GM18520 (cell line): ENCODE results near the gene ADGRA3.

ENCODE experiments used
- ATAC-seq: cut with Tn5 transposase; IDR thresholded peaks from one replicate; pipeline ENCODE4 v1.9.1; 2021; ENCODE audit not compliant: unreplicated experiment

Gene ADGRA3, protein sequence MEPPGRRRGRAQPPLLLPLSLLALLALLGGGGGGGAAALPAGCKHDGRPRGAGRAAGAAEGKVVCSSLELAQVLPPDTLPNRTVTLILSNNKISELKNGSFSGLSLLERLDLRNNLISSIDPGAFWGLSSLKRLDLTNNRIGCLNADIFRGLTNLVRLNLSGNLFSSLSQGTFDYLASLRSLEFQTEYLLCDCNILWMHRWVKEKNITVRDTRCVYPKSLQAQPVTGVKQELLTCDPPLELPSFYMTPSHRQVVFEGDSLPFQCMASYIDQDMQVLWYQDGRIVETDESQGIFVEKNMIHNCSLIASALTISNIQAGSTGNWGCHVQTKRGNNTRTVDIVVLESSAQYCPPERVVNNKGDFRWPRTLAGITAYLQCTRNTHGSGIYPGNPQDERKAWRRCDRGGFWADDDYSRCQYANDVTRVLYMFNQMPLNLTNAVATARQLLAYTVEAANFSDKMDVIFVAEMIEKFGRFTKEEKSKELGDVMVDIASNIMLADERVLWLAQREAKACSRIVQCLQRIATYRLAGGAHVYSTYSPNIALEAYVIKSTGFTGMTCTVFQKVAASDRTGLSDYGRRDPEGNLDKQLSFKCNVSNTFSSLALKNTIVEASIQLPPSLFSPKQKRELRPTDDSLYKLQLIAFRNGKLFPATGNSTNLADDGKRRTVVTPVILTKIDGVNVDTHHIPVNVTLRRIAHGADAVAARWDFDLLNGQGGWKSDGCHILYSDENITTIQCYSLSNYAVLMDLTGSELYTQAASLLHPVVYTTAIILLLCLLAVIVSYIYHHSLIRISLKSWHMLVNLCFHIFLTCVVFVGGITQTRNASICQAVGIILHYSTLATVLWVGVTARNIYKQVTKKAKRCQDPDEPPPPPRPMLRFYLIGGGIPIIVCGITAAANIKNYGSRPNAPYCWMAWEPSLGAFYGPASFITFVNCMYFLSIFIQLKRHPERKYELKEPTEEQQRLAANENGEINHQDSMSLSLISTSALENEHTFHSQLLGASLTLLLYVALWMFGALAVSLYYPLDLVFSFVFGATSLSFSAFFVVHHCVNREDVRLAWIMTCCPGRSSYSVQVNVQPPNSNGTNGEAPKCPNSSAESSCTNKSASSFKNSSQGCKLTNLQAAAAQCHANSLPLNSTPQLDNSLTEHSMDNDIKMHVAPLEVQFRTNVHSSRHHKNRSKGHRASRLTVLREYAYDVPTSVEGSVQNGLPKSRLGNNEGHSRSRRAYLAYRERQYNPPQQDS (N-terminal part only)

DNA sequence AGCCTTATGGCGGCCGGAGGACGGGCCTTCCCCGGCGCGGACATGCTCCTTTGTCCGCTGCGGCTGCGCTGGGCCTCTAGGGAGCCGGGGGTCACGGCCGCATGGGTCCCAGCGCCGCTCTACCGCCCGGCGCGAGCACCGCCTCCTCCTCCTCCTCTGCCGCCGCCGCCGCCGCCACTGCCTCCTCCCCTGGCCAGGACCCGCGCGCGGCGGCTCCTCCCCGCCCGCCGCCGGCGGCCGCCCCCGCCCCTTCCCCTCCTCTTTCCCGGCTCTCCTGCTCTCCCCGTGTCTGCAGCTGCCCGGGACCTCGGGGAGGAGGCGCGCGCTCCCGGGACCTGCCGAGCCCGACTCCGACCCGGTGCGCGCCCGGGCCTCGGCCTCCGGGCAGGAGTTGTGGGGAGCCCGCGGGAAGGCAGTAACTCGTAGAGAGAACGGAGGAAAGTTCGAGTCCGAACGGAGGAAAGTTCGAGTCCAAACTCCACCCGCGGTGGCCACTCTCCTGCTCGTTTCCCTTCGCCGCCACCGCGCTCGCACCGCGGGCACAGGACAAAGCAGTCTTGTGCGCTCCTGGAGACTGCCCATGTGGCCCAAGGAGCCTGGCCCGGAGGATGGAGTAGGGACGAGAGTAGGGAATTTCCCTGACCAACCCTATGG, at the start of gene ADGRA3:
Gene ADGRA3, minus strand, starts transcription at position 179 of the 654 bp plus-strand sequence. CDS start 282 bp downstream, outside the sequence.
- ATAC-seq: no peak

DNA sequence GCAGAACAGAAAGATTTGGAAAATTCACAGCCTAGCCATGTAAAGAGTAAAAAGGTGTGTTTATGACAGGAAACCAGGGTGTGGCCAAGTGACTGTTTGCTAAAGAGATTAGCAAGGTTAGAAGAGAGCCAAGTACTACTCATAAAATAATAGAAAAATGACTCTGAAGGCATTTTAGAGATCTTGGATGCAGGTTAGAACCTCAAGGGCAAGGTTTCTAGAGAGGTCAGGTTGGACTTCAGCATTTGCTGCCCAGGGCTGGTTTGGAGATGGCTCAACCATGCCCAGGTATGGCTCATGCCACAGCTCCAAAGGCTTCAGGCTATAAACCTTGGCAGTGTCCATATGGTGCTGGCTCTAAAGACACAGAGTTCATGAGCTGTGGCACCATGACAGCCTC, 40.6 kb upstream of the ADGRA3 start:
- ATAC-seq: no peak

- no peak for ATAC-seq
These were observed 38.8 kb upstream of the ADGRA3 start for GRCh38 chr4:22554670-22555069.

GRCh38 chr4:22553560-22553959, 37.7 kb upstream of the ADGRA3 start:
- no peak for ATAC-seq

DNA sequence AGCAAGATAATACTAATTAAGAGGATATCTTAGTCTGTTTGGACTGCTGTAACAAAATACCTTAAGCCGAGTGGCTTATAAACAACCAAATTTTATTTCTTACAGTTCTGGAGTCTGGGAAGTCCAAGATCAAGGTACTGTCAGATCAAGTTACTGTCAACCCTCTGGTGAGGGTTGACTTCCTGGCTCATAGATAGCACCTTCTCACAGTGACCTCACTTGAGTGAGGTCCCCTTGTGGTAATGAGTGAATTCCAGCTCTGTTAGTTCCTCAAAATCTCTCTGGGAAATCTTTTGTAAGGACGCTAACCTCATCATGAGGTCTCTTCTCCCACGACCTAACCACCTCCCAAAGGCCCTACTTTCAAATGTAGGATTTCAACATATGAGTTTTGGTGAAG, 36.9 kb upstream of the ADGRA3 start:
- ATAC-seq: no peak

DNA sequence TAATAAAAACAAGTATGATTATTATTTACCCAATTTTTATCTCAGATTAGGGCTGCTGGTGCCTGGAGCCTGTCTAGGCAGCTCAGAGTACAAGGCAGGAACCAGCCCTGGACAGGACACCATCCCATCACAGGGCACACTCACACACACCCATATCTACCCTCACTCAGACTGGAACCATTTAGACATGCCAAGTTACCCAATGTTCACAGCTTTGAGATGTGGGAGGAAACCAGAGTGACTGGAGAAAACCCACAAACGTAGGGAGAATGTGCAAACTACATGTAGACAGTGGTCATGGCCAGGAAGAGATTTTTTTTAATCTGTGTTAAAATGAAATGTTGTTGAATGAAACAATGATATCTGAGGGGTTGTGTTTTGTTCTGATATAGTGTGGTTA, 35.7 kb upstream of the ADGRA3 start:
- no peak for ATAC-seq

DNA sequence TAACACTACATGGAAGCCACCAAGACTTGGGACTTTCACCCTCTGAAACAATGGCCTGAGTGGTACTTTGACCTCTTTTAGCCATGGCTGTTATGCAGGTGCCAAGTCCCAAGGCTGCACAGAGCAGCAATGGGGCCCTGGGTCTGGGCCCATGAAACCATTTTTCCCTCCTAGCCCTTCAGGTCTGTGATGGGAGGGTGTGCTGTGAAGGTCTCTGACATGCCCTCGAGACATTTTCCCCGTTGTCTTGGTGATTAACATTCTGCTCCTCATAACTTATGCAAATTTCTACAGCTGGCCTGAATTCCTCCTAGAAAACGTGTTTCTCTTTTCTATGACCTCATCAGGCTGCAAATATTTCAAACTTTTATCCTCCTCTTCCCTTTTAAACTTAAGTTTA, 30.4 kb upstream of the ADGRA3 start:
- ATAC-seq: no peak

DNA sequence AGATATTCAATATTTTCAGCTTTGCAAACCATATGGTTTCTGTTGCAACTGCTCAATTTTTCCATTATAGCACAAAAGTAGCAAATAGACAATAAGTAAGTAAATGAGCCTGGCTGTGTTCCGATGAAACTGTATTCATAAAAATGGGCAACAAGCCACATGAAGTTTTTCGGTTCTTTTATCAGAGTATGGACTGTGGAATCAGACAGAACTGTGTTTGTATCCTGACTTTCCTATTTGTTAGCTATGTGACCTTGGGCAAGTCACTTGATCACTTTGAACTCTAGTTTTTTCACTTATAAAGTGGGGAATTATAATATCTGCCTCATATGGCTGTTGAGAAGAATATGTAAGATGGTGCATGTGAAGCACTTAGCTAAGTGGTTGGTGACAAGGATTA, 23.4 kb upstream of the ADGRA3 start:
- no peak for ATAC-seq

GRCh38 chr4:22537864-22538263, 22.0 kb upstream of the ADGRA3 start:
- no peak for ATAC-seq

- no peak for ATAC-seq
These were observed 18.5 kb upstream of the ADGRA3 start for GRCh38 chr4:22534374-22534773.

DNA sequence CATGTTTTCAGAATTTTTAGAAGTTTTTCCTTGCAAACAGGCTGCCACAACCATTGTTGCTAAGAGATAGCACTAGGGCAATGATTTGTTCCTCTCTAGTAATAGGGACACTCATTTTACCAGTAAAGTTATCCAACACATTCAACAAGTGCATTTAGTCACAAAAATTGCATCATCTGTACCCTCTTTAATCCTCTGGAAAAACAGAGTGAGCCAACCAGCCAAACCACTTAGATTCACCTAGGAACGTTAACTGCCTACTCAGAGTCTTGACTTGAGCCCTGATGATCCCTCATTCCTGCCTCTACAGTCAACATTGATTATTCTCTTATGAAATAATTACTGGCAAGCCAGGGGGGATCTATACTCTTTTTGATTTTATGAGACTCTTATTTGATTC, 17.0 kb upstream of the ADGRA3 start:
- no peak for ATAC-seq

GRCh38 chr4:22532117-22532516, 16.3 kb upstream of the ADGRA3 start:
- ATAC-seq: no peak

DNA sequence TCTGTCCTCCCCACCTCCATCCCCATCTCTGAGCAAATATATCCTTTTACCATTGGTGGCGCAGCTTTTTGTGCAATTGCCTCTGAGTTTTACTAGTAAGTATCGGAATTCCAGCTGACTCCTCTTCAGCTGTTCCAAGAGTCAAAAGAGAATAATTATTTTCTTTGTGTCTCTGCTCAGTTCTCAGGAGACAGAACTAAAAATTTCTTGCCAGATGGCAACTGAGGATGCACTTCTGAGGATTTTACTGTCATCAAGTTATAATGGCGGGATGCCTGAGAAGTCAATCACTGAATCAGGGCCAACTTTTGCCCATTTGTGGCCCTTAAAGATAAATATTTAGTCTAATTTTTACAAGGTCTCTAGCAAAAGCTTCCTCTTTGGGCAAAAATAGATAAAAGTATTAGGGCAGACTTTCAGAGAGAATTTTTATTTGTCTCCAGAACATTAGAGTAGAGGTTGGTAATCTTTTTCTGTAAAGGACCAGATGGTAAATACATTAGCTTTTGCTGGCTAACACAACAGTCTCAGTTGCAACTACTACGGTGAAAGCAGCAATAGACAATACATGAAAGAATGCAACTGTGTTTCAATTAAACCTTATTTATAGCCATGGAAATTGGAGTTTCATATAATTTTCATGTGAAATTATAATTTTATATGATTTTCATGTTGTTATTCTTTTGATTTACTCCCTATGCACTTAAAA, 15.6 kb upstream of the ADGRA3 start:
- ATAC-seq: no peak

GRCh38 chr4:22524895-22525294, 9.0 kb upstream of the ADGRA3 start:
- no peak for ATAC-seq

DNA sequence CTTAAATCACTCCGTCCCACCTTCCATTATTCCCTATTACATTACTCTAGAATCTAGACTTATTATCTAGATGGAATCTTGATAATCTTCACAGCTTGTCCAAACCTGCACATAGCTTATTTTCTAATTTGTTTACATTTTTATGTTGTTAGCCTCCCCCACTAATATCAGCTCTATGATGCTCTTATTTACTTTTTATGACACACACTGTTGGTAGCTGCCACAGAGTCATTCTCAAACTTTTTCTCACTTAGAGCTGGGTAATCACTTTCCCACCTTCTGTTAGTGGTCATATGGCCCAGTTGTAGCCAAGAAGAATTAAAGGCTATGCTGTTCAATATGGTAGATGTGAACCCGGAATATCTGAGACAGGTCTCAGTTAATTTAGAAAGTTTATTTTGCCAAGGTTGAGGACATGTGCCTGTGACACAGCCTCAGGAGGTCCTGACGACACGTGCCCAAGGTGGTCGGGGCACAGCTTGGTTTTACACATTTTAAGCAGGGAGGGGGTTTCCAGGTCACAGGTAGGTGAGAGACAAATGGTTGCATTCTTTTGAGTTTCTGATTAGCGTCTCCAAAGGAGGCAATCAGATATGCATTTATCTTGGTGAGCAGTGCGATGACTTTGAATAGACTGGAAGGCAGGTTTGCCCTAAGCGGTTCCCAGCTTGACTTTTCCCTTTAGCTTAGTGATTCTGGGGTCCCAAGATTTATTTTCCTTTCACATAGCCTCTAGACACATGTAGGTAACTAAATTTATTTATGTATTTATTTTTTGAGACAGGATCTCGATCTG, 7.0 kb upstream of the ADGRA3 start:
- no peak for ATAC-seq

GRCh38 chr4:22522206-22522605, 6.3 kb upstream of the ADGRA3 start:
- ATAC-seq: no peak

GRCh38 chr4:22521240-22521639, 5.4 kb upstream of the ADGRA3 start:
- ATAC-seq: no peak

GRCh38 chr4:22515145-22515887, 550 bp downstream of the ADGRA3 start:
- ATAC-seq: no peak

GRCh38 chr4:22514481-22514880, 1.4 kb downstream of the ADGRA3 start:
- ATAC-seq: no peak
